AG09319 (cell line): Measurements from ENCODE around the gene ZCCHC14.
"Not testable (repeated sequence)": the region's sequence is repeated elsewhere in the genome, so short reads cannot be mapped to it uniquely, and the experiment has no call there.

Source experiments
- DNase-seq: peaks from one replicate; pipeline ENCODE4 v3.0.0-alpha.2; 2010; ENCODE audit warnings: low read depth; ENCODE audit errors: extremely low read depth
- TF ChIP-seq, protein P1 (sequence below): IDR thresholded peaks from 2 replicates; pipeline ENCODE4 v1.5.1; 2011; ENCODE audit warnings: low read depth, mild to moderate bottlenecking, inconsistent platforms, low read length, moderate library complexity

The ZCCHC14 gene

DNA sequence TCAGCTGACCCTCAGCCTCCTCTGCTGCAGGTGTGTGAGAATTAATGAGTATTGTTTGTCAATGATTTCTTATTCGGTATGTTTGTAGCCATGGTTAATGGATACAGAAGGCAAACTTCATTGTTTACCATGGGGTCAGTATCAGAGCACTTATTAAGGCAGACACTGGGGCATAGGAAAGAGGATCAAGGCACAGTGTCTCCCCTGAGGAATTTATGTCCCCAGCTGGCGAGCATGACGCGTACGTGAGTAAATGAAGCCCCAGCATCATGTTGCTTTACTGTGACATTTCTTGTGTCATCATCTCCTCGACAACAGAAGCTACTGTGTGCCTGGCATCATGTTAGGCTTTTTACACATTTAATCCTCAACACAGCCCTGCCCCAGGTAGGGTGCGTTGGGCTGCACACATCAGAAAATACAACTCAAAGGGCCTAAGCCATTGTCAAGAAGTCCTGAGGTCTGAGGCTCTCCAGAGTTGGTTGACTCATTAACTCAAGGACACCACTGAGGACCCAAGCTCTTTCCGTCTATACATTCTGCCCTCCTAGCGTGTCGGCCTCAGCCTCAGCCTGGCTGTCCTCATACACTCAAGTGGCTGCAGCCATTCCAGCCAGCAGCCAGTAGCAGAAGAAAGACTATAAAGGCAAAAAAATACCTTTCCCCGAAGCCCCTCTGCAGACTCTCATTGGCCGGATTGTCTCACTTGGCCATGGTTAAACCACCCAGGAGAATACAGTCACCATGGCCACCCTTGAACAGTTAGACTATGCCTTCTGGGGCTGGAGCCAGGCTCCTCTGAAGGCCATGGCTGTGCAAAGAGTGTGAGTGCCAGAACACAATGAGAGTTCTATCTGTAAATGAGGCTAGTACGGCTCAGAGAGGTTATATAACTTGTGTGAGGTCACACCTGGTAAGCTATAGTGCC, 13.9 kb upstream of the ZCCHC14 start:
- TF ChIP-seq, protein P1, sequence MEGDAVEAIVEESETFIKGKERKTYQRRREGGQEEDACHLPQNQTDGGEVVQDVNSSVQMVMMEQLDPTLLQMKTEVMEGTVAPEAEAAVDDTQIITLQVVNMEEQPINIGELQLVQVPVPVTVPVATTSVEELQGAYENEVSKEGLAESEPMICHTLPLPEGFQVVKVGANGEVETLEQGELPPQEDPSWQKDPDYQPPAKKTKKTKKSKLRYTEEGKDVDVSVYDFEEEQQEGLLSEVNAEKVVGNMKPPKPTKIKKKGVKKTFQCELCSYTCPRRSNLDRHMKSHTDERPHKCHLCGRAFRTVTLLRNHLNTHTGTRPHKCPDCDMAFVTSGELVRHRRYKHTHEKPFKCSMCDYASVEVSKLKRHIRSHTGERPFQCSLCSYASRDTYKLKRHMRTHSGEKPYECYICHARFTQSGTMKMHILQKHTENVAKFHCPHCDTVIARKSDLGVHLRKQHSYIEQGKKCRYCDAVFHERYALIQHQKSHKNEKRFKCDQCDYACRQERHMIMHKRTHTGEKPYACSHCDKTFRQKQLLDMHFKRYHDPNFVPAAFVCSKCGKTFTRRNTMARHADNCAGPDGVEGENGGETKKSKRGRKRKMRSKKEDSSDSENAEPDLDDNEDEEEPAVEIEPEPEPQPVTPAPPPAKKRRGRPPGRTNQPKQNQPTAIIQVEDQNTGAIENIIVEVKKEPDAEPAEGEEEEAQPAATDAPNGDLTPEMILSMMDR = no peak

DNA sequence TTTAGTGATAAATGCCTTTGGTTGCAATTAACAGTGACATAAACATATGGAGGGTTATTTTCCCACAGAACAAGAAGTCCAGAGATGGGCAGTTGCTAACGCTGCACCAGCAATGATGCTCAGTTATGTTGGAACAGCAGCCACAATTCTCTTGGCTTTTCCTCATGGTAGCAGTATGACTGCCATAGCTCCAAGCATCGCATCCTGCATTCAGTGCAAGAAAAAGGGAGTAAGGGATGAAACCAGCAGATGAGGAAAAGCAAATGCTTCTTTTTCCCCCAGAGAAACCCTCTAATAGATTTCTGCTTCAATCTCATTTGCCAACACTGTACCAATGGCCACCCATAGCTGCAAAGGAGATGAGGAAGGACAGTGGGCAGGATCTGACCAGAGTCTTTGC, 13.0 kb upstream of the ZCCHC14 start:
- TF ChIP-seq, protein P1 = no peak
- no peak for DNase-seq

More for the DNA sequence above, 13.9 kb upstream of the ZCCHC14 start:
- no peak for DNase-seq

DNA sequence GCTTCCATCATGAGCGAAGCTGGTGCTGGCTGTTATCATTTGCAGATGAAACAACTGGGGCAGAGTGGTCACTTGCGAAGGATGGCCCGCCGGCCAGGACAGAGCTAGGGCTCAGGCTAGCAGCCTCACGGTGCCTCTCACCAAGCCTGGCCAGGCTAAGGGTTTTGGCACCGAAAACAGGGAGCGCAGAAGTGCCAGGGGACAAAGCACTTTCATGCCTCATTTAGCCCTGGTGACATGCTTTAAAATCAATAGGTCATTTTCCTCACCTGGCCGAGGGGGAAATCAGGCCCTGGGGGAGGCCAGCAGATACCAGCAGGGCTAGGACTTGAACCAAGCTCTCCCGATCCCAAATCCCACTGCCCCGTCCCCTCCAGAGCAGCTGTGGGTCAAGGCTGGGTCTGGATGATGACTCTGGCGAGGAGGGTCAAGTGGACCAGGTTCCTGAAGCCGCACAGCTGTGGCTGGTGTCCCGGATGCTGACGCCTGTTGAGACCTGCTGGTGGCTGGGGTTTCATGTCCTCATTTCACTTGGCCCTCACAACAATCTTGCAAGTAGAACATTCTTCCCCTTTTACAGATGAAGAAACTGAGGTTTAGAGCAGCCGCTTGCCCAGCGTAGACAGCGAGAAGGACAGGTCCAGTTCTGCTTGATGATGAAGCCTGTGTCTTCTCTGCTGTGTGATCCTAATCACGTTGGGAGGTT, 10.6 kb upstream of the ZCCHC14 start:
- DNase-seq = not testable (repeated sequence)

DNA sequence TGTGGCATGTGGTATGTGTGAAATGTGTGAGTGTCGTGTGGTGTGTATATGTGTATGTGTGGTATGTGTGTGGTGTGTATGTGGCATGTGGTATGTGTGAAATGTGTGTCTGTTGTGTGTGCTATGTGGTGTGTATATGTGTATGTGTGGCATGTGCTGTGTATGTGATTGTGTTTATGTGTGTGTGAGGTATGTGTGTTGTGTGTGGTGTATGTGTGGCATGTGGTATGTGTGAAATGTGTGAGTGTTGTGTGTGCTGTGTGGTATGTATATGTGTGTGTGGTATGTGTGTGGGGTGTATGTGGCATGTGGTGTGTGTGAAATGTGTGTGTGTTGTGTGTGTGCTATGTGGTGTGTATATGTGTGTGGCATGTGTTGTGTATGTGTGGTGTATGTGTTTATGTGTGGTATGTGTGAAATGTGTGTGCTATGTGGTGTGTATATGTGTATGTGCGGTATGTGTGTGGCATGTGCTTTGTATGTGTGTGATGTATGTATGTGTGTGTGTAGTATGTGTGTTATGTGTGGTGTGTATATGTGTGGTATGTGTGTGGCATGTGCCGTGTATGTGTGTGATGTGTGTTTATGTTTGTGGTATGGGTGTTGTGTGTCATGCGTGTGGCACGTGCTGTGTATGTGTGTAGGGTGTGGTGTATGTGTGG, 9.6 kb upstream of the ZCCHC14 start:
- TF ChIP-seq, protein P1 = no peak
- DNase-seq = no peak

DNA sequence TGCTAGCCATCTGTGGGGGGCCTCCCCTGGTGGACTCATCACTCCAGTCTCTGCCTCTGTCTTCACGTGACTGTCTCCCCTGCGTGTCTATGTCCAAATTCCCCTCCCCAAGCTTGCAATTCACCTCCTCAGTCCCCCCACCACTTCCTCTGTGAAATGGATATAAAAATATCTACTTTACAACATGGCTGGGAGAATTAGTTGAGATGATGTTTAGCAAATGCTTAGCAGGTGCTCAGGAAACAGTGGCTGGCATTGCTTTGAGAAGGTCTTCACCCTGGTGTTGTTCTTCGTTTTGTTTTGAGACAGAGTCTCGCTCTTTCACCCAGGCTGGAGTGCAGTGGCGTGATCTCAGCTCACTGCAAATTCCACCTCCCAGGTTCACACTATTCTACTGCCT, 8.3 kb upstream of the ZCCHC14 start:
- TF ChIP-seq, protein P1 = no peak
- DNase-seq = no peak

DNA sequence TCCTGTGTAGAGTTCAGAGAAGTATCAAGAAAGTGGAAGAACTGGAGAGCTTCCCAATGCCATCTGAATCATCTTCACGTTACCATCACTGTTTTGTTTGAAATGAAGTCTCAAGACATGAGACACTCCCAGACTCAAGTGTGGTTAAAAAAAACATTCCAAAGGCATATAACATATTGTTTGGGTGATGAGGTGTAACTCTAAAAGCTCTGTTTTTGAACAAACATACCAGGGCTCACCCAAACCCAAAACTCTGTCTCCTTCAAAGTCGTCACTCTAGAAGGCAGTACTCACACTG, 6.3 kb upstream of the ZCCHC14 start:
- DNase-seq = no peak
- TF ChIP-seq, protein P1 = no peak

DNA sequence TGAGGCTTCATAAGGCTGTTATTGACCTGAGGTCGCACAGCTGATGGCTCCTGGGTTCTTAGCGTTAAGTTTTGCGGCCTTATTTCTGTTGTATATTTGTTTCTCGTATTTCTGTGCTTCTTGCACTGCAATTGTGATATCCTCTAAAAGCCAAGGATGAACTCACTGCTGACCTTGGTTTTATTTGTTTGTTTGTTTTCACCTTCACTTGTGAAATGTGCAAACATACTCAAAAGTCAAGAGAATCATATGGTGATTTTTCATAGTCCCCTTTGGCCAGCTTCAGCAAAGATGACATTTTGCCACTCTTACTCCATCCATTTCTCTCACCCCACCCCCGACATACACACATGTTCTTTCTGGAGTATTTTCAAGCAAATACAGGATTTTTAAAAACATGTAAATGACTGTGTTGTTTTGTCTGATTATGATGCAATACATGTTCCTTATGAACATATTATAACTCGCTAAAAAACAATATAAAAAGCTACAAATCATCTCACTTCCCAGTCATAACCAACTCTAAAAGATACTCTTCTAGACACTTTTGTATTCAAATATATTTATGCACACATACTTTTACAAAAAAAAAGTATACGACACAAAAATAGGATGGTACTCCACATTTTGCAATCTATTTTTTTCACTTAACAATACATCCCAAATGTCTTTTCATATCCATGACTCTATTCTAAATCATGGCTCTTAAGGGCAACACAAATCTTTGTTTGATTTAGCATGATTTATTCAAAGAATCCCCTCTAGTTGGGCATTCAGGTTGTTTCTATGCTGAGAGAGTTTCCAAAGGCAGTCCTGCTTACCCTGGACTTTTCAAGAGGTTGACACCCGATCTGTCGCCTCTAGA, 5.7 kb upstream of the ZCCHC14 start:
- DNase-seq = no peak
- TF ChIP-seq, protein P1 = no peak

DNA sequence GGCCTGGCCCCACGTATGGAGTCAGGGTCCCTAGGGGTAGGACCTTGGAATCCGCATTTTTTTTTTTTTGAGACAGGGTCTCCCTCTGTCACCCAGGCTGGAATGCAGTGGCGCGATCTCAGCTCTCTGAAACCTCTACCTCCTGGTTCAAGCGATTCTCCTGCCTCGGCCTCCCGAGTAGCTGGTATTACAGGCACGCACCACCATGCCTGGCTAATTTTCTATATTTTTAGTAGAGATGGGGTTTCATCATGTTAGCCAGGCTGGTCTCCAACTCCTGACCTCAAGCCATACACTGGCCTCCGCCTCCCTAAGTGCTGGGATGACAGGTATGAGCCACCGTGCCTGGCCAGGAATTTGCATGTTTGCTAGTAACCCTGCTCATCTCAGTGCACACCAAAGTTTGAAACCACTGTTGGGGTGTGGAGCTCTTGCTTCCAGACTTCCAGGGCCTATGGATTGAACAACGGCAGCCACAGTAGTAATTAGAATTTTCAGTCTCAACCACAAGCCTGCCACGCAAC, 5.0 kb upstream of the ZCCHC14 start:
- DNase-seq = not testable (repeated sequence)

DNA sequence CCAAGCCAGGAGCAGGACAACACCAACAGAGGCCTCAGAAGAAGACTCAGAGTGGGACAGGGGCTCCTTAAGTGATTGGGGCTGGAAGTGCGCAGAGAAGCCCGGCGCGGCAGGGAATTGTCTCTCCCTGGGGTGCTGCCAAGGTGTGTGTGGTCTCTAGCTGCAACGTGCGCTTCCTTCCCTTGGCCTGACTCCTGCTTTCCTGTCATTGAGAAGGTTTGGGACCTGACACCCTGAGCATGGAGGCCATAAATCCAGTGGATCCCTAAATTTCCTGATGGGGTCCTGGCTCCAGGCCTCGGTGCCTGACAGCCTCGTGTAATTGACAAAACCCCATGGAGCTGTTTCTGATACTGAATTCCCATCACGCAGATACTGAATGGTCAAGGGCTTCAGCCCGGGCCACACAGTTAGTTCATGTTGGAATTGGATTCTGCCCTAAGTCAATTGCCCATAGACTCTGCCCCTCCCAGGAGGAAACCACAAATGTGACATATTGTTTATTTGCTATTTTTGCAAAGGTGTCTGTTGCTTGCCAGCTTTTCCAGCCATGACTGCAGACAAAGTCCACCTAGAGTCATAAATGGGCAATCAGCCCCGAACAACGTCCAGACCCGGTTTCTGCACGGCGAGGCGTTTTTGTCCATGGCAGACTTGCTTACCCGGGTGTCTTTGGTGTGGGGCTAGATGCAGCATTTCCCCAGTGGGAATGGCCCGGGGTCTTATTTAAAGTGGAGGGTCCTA, 4.4 kb upstream of the ZCCHC14 start:
- not testable (repeated sequence) for DNase-seq
